IPS DF 6.9 (cell line): ENCODE data around the gene FTCD.
"Not testable (repeated sequence)": the region's sequence is repeated elsewhere in the genome, so short reads cannot be mapped to it uniquely, and the experiment has no call there.

Source experiments
- DNase-seq: peaks from one replicate; pipeline ENCODE4 v3.0.0-alpha.2; 2013; ENCODE audit warnings: low read depth, low spot score
- H3K27ac ChIP-seq: one replicate; pipeline ENCODE4 v1.5.1; 2013; ENCODE audit warnings: low read length, control low read depth
- H3K27me3 ChIP-seq: 2 replicates; pipeline ENCODE4 v1.6.1; 2013; ENCODE audit warnings: mild to moderate bottlenecking, low read length; ENCODE audit not compliant: control insufficient read depth, insufficient read depth
- H3K36me3 ChIP-seq: 2 replicates; pipeline ENCODE4 v1.6.1; 2013; ENCODE audit warnings: low read length; ENCODE audit not compliant: control insufficient read depth, insufficient read depth
- H3K4me1 ChIP-seq: 2 replicates; pipeline ENCODE4 v1.6.1; 2013; ENCODE audit warnings: low read length; ENCODE audit not compliant: control insufficient read depth, insufficient read depth
- H3K4me3 ChIP-seq: 2 replicates; pipeline ENCODE4 v1.5.1; 2013; ENCODE audit warnings: mild to moderate bottlenecking, low read length
- H3K9me3 ChIP-seq: 2 replicates; pipeline ENCODE4 v1.6.1; 2013; ENCODE audit warnings: low read length, inconsistent platforms; ENCODE audit not compliant: control insufficient read depth, insufficient read depth
- WGBS: extraction: QIAGEN DNeasy Blood & Tissue Kit; methylation state at CpG from one replicate; pipeline ENCODE4 v1.1.7; 2013; ENCODE audit warnings: mixed read lengths, missing lambda C conversion rate; ENCODE audit not compliant: insufficient read length, insufficient coverage; 5-methylcytosine and 5-hydroxymethylcytosine counted together

Gene FTCD

GRCh38 chr21:46151989-46152926, 3.1 kb downstream of the FTCD start:
- peaks cover 6% of the 10 kb centered on the region for H3K4me1 ChIP-seq
- no peaks in the 10 kb centered on the region for H3K36me3 ChIP-seq
- DNase-seq, result no peak
- no peaks in the 10 kb centered on the region for H3K27me3 ChIP-seq
- no CpG with 5 or more reads among the region's 45 CpGs for WGBS
- no peak overlapping the region for H3K4me3 ChIP-seq
- no peak overlapping the region for H3K27ac ChIP-seq
- H3K9me3 ChIP-seq, result no peaks in the 10 kb centered on the region

- no peak overlapping the region for H3K27ac ChIP-seq
- peaks cover 6% of the 10 kb centered on the region for H3K4me1 ChIP-seq
- no peaks in the 10 kb centered on the region for H3K9me3 ChIP-seq
- no peak for DNase-seq
- H3K27me3 ChIP-seq, result no peaks in the 10 kb centered on the region
- no peak overlapping the region for H3K4me3 ChIP-seq
- no CpG with 5 or more reads among the region's 47 CpGs for WGBS
- no peaks in the 10 kb centered on the region for H3K36me3 ChIP-seq
Observed at GRCh38 chr21:46151261-46151988, 4.0 kb downstream of the FTCD start.

GRCh38 chr21:46150491-46151121, 4.8 kb downstream of the FTCD start:
- no peak for DNase-seq
- H3K27ac ChIP-seq, result no peak overlapping the region
- H3K36me3 ChIP-seq, result no peaks in the 10 kb centered on the region
- H3K9me3 ChIP-seq, result no peaks in the 10 kb centered on the region
- H3K27me3 ChIP-seq, result no peaks in the 10 kb centered on the region
- no CpG with 5 or more reads among the region's 24 CpGs for WGBS
- H3K4me3 ChIP-seq, result no peak overlapping the region
- peaks cover 6% of the 10 kb centered on the region for H3K4me1 ChIP-seq

GRCh38 chr21:46150073-46150472, 5.3 kb downstream of the FTCD start:
- peaks cover 6% of the 10 kb centered on the region for H3K4me1 ChIP-seq
- no peaks in the 10 kb centered on the region for H3K27me3 ChIP-seq
- WGBS, result no CpG with 5 or more reads among the region's 19 CpGs
- H3K4me3 ChIP-seq, result no peak overlapping the region
- no peaks in the 10 kb centered on the region for H3K9me3 ChIP-seq
- no peak for DNase-seq
- H3K36me3 ChIP-seq, result no peaks in the 10 kb centered on the region; the same call in 1 of the 2 replicates
- H3K27ac ChIP-seq, result no peak overlapping the region

- no CpG with 5 or more reads among the region's 22 CpGs for WGBS
- no peaks in the 10 kb centered on the region for H3K27me3 ChIP-seq
- no peak overlapping the region for H3K27ac ChIP-seq
Observed at GRCh38 chr21:46149205-46149901, 6.0 kb downstream of the FTCD start.

GRCh38 chr21:46148106-46148505, 7.3 kb downstream of the FTCD start:
- Histone ChIP-seq H3K4me1 (peaks cover 2% of the 10 kb centered on the region; the same call in 1 of the 2 replicates), H3K9me3 (no peaks in the 10 kb centered on the region), H3K27ac (no peak overlapping the region), H3K36me3 (no peaks in the 10 kb centered on the region; the same call in 1 of the 2 replicates), H3K4me3 (no peak overlapping the region), H3K27me3 (no peaks in the 10 kb centered on the region)
- no CpG with 5 or more reads among the region's 11 CpGs for WGBS
- DNase-seq, result no peak

More at GRCh38 chr21:46149205-46149901, 6.0 kb downstream of the FTCD start:
- H3K4me1 ChIP-seq, result peaks cover 6% of the 10 kb centered on the region
- H3K36me3 ChIP-seq, result no peaks in the 10 kb centered on the region; the same call in 1 of the 2 replicates
- no peak for DNase-seq
- no peak overlapping the region for H3K4me3 ChIP-seq
- H3K9me3 ChIP-seq, result no peaks in the 10 kb centered on the region

- peak; percentile 45 for DNase-seq
- WGBS, result no CpG with 5 or more reads among the region's 12 CpGs
- H3K9me3 ChIP-seq, H3K36me3 ChIP-seq, H3K27ac ChIP-seq, H3K4me3 ChIP-seq, H3K4me1 ChIP-seq, H3K27me3 ChIP-seq: not testable (repeated sequence)
Observed at GRCh38 chr21:46147429-46147828, 8.0 kb downstream of the FTCD start.

- H3K4me3 ChIP-seq, result no peak overlapping the region
- DNase-seq, result no peak
- H3K4me1 ChIP-seq, result no peaks in the 10 kb centered on the region
- no peaks in the 10 kb centered on the region; the same call in 1 of the 2 replicates for H3K36me3 ChIP-seq
- no CpG with 5 or more reads among the region's 14 CpGs for WGBS
- no peaks in the 10 kb centered on the region for H3K9me3 ChIP-seq
- no peaks in the 10 kb centered on the region for H3K27me3 ChIP-seq
- no peak overlapping the region for H3K27ac ChIP-seq
Observed at GRCh38 chr21:46146856-46147255, 8.5 kb downstream of the FTCD start.

- DNase-seq, result no peak
- no CpG with 5 or more reads among the region's 60 CpGs for WGBS
- Histone ChIP-seq H3K27ac (no peak overlapping the region), H3K4me3 (no peak overlapping the region), H3K4me1 (no peaks in the 10 kb centered on the region), H3K9me3 (no peaks in the 10 kb centered on the region), H3K27me3 (no peaks in the 10 kb centered on the region), H3K36me3 (no peaks in the 10 kb centered on the region; the same call in 1 of the 2 replicates)
Observed at GRCh38 chr21:46145840-46146691, 9.3 kb downstream of the FTCD start.
